ENCODE measurements around the gene UNC13B.

UNC13B gene

GRCh38 chr9:35350212-35350611 is 188.4 kb downstream of the UNC13B start:
- no peak for DNase-seq (ENCODE audit: low read depth)
- H3K4me3 ChIP-seq (ENCODE audit: low read depth, low read length) = no peak overlapping the region

- H3K4me3 ChIP-seq (ENCODE audit: low read depth, low read length) = no peak overlapping the region
- DNase-seq (ENCODE audit: low read depth) = peak; percentile 82
Measured at GRCh38 chr9:35350827-35351549, 189.2 kb downstream of the UNC13B start.

- H3K4me3 ChIP-seq (ENCODE audit: low read depth, low read length) = no peak overlapping the region
- DNase-seq (ENCODE audit: low read depth) = no peak
Measured at GRCh38 chr9:35353731-35354365, 192.0 kb downstream of the UNC13B start.

- no peak for DNase-seq (ENCODE audit: low read depth)
- H3K4me3 ChIP-seq (ENCODE audit: low read depth, low read length) = no peak overlapping the region
Measured at GRCh38 chr9:35355939-35356338, 194.1 kb downstream of the UNC13B start.

GRCh38 chr9:35357116-35357515 is 195.3 kb downstream of the UNC13B start:
- no peak for DNase-seq (ENCODE audit: low read depth)

GRCh38 chr9:35357826-35358225 is 196.0 kb downstream of the UNC13B start:
- no peak for DNase-seq (ENCODE audit: low read depth)
- no peak overlapping the region for H3K4me3 ChIP-seq (ENCODE audit: low read depth, low read length)

More at GRCh38 chr9:35357116-35357515, 195.3 kb downstream of the UNC13B start:
- no peak overlapping the region for H3K4me3 ChIP-seq (ENCODE audit: low read depth, low read length)

GRCh38 chr9:35364817-35365585 is 203.2 kb downstream of the UNC13B start:
- DNase-seq (ENCODE audit: low read depth) = no peak
- no peak overlapping the region for H3K4me3 ChIP-seq (ENCODE audit: low read depth, low read length)

GRCh38 chr9:35366627-35367026 is 204.8 kb downstream of the UNC13B start:
- DNase-seq (ENCODE audit: low read depth) = no peak
- H3K4me3 ChIP-seq (ENCODE audit: low read depth, low read length) = no peak overlapping the region

GRCh38 chr9:35367451-35367850 is 205.6 kb downstream of the UNC13B start:
- peak; percentile 83 for DNase-seq (ENCODE audit: low read depth)
- no peak overlapping the region for H3K4me3 ChIP-seq (ENCODE audit: low read depth, low read length)

- no peak for DNase-seq (ENCODE audit: low read depth)
- H3K4me3 ChIP-seq (ENCODE audit: low read depth, low read length) = no peak overlapping the region
Measured at GRCh38 chr9:35370241-35370640, 208.4 kb downstream of the UNC13B start.

- no peak overlapping the region for H3K4me3 ChIP-seq (ENCODE audit: low read depth, low read length)
- DNase-seq (ENCODE audit: low read depth) = no peak
Measured at GRCh38 chr9:35374436-35374835, 212.6 kb downstream of the UNC13B start.

- no peak overlapping the region for H3K4me3 ChIP-seq (ENCODE audit: low read depth, low read length)
- DNase-seq (ENCODE audit: low read depth) = no peak
Measured at GRCh38 chr9:35374910-35375309, 213.1 kb downstream of the UNC13B start.

GRCh38 chr9:35380039-35380438 is 218.2 kb downstream of the UNC13B start:
- no peak for DNase-seq (ENCODE audit: low read depth)
- H3K4me3 ChIP-seq (ENCODE audit: low read depth, low read length) = no peak overlapping the region

GRCh38 chr9:35380619-35381018 is 218.8 kb downstream of the UNC13B start:
- no peak overlapping the region for H3K4me3 ChIP-seq (ENCODE audit: low read depth, low read length)
- no peak for DNase-seq (ENCODE audit: low read depth)

GRCh38 chr9:35385042-35385441 is 223.2 kb downstream of the UNC13B start:
- H3K4me3 ChIP-seq (ENCODE audit: low read depth, low read length) = no peak overlapping the region
- DNase-seq (ENCODE audit: low read depth) = peak; percentile 31

GRCh38 chr9:35395076-35395705 is 233.4 kb downstream of the UNC13B start:
- H3K4me3 ChIP-seq (ENCODE audit: low read depth, low read length) = no peak overlapping the region
- no peak for DNase-seq (ENCODE audit: low read depth)

GRCh38 chr9:35395706-35396101 is 233.9 kb downstream of the UNC13B start:
- H3K4me3 ChIP-seq (ENCODE audit: low read depth, low read length) = no peak overlapping the region

GRCh38 chr9:35396560-35397215 is 234.9 kb downstream of the UNC13B start:
- no peak overlapping the region for H3K4me3 ChIP-seq (ENCODE audit: low read depth, low read length)
- no peak for DNase-seq (ENCODE audit: low read depth)

More at GRCh38 chr9:35395706-35396101, 233.9 kb downstream of the UNC13B start:
- no peak for DNase-seq (ENCODE audit: low read depth)

- H3K4me3 ChIP-seq (ENCODE audit: low read depth, low read length) = no peak overlapping the region
- no peak for DNase-seq (ENCODE audit: low read depth)
Measured at GRCh38 chr9:35397216-35397698, 235.4 kb downstream of the UNC13B start.
